Measurements from ENCODE around the gene TMEM131.

The TMEM131 gene

GRCh38 chr2:97752342-97753334 lies 243.1 kb downstream of the TMEM131 start:
- no peak for FAIRE-seq

GRCh38 chr2:97751752-97752151 lies 244.0 kb downstream of the TMEM131 start:
- no peak for FAIRE-seq

DNA sequence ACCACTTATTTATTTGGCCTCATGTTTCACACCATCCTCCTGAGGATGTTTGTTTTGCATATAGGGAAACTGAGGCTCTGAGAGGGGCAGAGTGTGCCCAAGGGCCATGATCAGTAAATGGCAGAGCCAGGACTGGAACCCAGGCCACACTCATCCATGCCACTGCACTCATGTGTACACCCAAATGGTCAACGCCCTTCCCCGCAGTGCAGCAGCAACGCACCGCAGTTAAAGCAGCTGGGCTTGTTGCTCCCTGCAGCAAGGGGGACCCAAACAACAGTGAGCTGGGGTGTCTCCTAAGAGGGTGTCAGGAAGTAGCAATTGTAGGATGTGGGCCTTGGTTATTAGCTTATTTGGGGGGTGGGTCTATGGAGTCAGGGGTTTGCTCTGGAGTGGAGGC lies 245.7 kb downstream of the TMEM131 start:
- FAIRE-seq = no peak

GRCh38 chr2:97749581-97749980 lies 246.2 kb downstream of the TMEM131 start:
- no peak for FAIRE-seq

DNA sequence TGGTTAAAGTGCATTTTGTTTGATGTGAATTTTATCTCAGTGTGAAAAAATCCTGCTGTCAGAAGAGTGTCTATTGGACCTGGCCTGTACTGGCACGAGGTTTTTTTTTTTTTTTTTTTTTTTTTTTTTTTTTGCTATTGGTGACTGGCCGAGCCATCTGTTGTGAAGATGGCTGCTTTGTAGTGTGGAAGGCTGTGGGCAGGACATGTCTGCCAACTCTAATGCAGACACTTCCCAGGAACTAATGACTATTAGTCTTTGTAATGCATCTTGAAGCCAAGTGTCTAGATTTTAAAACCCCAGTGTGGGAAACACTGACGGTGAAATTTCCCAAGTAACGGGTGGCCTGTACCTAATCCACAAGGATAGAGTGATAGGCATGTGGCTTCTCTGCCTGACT lies 248.0 kb downstream of the TMEM131 start:
- no peak for FAIRE-seq

- no peak for FAIRE-seq
These were observed 248.5 kb downstream of the TMEM131 start for GRCh38 chr2:97747285-97747684.

- FAIRE-seq = no peak
These were observed 250.1 kb downstream of the TMEM131 start for GRCh38 chr2:97745474-97746174.

- no peak for FAIRE-seq
These were observed 251.8 kb downstream of the TMEM131 start for GRCh38 chr2:97743913-97744312.

DNA sequence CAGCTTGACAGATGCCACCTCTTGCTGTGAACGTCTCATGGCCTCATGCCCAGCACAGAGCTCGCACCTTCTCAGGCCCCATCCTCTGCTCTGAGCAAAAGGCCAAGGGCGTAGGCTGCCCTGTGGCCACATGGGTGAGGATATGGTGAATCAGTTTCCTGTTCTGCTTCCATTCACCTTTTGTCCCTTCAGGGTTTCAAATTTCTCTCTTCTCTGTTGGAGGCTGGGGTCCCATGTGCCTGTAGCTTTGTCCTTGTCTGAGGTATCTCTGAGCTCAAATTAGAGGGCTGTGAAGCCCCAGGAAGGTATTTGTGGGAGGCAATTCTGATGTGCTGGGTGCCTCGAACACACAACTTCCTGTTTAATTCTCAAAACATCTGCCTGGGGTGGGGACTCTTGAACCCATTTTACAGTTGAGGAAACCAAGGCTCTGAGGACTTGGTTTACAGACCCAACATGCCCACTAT lies 253.3 kb downstream of the TMEM131 start:
- FAIRE-seq = no peak

DNA sequence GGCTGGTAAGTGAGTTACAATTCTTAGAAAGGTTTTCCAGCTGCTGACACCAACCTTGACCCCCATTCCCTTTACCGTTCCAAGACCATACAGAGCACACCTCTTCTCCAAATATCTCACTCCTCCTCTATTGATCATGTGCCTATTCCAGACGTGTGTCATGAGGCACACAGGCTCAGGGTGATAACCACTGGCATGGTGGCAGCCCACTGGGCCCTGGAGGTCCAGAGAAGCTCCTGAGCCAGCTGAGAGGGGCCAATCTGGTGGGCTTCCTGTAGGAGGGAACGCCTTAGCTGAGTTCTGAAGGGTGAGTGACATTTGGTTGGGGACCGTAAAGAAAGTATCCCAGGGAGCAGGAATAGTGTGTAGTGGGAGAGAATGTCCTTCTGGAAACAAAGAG lies 254.1 kb downstream of the TMEM131 start:
- no peak for FAIRE-seq

- no peak for FAIRE-seq
These were observed 254.5 kb downstream of the TMEM131 start for GRCh38 chr2:97741251-97741650.

DNA sequence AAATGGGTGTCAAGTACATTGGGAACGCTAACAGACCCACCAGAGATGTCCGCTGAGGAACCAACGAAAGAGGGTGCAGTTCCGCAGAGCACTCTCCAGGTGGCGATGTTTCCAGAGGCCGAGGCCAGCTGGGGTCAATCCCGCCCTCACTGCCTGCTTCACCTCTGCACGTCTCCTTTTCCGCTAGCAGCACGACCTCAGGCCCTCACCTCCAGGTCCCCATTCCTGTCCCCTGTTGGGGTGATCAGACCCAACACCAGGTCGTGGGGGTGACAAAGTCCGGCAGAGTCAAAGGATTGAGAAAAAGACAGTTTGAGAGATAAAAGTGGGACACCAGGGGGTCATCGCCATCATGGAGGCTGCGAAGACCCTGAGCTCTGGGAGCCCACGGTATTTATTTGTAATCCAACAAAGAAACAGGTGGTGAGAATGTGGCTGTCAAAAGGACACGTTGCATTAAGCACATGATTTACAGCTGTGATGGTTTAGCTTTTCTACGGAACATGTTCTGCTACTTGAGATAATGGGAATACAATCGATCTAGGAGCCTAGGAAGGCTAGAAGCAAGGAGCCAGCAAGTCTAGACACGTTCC lies 255.1 kb downstream of the TMEM131 start:
- no peak for FAIRE-seq

- no peak for FAIRE-seq
These were observed 255.9 kb downstream of the TMEM131 start for GRCh38 chr2:97739893-97740245.

GRCh38 chr2:97739020-97739892 lies 256.5 kb downstream of the TMEM131 start:
- no peak for FAIRE-seq

DNA sequence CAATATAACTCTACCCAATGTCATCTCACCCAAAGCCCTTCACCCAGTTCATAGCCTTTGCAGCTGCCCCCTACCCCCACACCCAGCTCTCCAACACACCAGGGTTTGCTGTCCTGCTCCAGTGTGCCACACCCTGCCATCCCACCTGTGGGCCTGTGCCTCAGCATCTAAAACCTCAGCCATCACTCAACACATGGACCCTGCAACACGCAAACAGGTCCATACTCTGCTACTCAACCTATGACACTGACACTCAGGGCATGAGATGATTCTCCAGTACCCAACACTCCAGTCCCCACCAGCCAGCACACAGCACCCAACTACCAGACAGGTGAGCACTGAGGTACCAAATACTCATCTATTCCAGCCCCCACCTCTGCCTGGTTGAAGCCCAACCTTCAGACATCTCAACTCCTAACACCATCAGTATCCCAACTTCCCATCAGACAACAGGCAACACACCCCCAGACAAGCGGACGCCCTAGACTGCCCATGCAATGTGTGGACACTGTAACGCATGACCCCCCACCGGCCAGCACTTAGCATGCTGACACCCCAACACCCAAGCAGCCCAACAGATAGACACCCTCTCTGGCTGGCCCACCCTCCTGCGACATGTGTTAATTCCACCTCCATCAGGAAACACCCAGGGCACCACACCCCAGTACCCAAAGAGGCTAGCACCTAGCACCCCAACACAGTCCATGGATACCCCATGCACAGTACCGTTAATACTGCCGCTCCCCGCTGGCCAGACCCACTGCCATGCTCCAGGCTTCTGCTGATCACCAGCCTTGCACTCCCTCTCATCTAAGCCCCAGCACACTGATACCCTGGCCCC lies 257.3 kb downstream of the TMEM131 start:
- FAIRE-seq = no peak

- FAIRE-seq = no peak
These were observed 258.1 kb downstream of the TMEM131 start for GRCh38 chr2:97737421-97738178.

DNA sequence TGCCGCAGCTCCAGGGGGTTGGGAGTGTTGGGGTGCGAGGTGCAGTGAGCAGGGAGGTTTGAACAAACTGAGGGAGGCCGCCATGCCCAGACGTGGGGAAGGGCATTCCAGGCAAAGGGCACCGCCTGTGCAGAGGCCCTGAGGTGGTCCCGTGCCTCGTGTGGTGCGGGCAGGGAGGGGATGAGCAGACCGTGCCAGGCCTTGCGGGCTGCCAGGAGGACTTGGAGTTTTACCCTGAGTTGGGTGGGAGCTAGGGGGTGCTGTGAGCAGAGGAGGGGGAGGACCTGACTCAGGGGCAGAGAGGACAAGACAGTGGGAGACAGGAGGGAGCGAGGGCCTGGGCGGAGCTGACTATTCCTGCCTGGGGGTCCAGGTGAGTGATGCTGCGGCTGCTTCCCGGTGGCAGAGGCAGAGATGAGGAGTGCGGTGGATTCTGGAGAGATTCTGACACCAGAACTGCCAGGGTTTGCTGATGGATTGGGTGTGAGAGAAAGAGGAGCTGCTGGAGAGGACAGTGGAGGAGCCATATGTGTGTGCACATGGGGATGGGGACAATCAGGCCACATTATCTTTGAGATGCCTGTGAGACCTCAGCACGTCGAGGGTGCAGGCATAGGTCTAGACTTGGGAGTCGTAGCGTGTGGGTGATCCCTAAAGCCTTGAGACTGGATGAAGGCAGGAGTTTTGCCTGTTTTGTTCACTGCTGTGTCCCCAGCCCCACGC lies 259.0 kb downstream of the TMEM131 start:
- FAIRE-seq = no peak

DNA sequence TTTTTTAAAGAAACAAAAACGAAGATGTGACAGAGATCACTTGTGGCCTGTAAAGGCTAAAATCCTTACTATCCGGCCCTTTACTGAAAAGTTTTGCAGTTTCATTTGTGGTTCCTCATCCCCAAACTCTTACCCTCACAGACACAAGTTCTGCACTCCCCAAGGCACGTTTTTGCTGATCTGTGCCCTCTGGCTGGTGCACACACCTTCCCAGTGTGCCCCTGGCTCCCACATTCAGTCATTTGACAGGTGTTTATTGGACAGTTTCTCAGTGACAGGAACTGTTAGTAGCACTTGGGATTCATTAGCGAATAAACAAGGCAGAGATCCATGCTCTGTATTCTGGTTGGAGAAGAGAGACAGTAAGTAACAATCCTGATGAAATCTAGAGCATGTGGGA lies 259.6 kb downstream of the TMEM131 start:
- no peak for FAIRE-seq

DNA sequence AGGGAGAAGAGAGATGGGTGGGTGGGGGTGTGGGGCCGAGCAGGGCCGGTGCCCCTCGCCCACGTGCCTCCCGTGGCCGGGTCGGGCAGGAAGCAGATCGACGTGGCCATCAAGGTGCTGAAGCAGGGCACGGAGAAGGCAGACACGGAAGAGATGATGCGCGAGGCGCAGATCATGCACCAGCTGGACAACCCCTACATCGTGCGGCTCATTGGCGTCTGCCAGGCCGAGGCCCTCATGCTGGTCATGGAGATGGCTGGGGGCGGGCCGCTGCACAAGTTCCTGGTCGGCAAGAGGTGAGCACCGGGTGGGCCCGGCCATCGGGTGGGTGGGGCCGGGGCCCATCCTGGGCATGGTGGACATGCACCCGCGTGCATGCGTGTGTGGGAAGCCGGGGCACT lies 260.6 kb downstream of the TMEM131 start:
- no peak for FAIRE-seq
